CD4-positive, alpha-beta T cell treated with Interferon gamma for 1 hour (primary cell): ENCODE measurements around the gene SSNA1.

Experiments used
- DNase-seq: peaks from one replicate; pipeline ENCODE4 v3.0.0-alpha.2; 2020

The SSNA1 gene

DNA sequence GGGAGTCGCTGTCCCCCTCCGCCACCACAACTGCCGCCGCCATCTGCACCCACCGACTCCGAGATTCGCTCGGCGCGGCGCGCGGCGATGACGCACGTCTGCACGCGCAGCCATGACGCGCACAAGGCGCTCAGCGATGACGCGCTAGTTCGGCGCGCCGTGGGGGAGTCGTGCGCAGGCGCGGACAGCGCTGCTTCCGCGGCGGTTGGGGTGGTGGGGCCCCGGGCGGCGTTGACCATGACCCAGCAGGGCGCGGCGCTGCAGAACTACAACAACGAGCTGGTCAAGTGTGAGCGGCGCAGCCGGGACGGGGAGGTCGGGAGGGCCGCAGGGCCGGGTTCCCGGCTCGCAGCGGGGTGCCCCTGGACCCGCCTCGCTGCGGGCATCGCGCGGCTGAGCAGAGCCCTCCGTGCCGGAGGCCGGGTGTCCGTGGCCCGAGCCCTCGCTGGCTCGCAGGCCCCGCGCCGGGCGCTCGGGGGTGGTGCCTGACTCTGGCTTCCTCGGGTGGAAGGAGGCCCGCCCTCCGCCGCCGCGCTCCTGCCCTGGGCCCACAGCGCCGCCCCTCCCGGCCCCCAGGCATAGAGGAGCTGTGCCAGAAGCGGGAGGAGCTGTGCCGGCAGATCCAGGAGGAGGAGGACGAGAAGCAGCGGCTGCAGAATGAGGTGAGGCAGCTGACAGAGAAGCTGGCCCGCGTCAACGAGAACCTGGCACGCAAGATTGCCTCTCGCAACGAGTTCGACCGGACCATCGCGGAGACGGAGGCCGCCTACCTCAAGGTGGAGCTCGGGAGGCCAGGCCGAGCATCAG is at the start of gene SSNA1, which contains the start of gene ANAPC2:
SSNA1 (plus strand) TSS at position 187 of the 807 bp plus-strand sequence; CDS start at position 238, 51 bp downstream.
ANAPC2 (minus strand) TSS at position 71 of the 807 bp plus-strand sequence; CDS start at position 43, 28 bp downstream.
- peak; percentile 91 for DNase-seq

DNA sequence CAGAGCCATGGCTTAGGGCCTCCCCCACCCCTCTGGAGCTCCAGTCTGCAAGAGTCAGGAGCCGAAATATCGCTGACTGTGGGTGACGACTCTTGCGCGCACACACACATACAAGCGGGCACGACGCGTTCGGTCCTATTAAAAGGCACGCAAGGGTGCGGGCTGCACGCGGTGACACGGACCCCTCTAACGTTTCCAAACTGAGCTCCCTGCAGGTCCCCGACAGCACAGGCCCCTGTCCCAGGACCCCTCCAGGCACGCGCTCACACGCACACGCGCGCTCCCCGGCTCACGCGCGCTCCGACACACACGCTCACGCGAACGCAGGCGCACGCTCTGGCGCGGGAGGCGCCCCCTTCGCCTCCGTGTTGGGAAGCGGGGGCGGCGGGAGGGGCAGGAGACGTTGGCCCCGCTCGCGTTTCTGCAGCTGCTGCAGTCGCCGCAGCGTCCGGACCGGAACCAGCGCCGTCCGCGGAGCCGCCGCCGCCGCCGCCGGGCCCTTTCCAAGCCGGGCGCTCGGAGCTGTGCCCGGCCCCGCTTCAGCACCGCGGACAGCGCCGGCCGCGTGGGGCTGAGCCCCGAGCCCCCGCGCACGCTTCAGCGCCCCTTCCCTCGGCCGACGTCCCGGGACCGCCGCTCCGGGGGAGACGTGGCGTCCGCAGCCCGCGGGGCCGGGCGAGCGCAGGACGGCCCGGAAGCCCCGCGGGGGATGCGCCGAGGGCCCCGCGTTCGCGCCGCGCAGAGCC is 49.6 kb upstream of the SSNA1 start, which contains the start of gene GRIN1:
GRIN1 (plus strand) TSS at position 433 of the 746 bp plus-strand sequence. CDS start 333 bp downstream, outside the sequence.
- no peak for DNase-seq

GRCh38 chr9:137139468-137140150 is 48.9 kb upstream of the SSNA1 start:
- DNase-seq, result no peak

DNA sequence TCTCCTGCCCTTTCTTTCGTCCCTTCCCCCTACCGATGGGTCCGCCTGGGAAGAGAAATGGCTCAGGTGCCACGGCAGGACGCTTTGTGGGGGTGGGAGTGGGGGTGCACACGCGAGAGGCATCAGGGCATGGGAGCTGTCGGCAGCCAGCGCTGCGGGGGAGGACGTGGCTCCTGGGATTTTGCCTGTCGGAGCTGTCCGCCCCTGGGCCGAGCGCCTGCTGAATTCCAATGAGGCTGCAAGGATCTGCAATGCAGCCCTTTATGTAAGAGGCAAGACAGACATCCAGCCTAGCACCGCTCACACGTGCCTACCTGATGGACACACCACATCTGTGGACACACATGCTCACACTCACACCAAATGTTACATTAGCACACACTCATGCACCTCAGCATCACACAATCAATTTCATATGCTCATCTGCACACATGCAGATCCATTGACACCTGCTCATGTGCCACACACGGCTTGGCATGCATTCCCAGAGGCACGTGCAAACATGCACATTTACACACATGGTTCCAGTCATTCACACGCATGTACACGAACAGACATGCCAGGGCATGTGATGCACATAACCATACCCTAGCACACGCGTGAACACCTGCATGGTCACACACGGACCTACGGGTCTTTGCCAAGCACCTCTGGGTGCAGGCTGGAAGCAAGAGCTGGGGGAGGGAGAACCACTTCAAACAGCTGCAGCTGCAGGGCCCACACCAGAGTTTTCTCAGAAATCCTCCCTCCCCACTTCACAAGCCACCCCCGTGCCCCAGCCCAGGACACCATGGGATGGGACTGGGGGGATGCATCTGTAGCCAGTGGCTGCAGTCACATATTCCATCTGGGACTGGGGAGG is 48.1 kb upstream of the SSNA1 start:
- DNase-seq, result no peak

- DNase-seq, result no peak
Observed at GRCh38 chr9:137141050-137141810, 47.2 kb upstream of the SSNA1 start.

DNA sequence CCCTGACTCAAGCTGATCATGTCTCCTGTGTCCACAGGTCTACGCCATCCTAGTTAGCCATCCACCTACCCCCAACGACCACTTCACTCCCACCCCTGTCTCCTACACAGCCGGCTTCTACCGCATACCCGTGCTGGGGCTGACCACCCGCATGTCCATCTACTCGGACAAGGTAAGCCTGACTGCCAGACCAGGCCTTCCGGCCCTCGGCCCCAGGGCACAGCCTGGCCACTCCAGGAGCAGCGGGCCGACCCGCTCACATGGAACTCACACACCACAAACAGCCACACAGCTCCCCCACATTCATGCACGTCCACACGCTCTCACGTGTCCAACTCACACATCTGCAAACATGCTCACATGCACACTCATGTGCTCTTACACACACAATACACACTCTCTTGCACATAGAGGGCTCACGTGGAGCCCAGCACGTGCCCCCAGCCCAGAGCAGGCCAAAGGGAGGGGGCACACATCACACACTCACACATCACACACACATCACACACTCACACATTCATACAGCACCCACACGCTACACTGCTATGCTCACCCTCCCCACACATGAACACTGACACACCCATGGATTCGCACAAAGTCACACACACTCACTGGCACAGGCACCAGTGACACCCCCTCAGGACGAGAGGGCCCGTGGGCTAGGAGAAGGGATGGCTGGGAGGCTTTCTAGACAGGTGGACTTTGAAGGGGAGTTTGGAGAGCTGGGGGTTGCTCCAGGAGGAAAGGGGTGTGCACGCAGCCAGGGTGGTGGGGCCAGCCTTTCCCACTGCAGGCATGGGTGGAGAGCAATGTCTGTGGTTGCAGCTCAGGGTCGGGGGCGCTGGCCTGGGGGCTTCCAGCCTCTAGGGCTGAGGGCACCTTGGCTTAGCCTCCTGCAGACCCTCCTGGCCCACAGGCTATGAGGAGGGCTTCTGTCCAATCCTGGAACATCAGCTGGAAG is 46.2 kb upstream of the SSNA1 start:
- no peak for DNase-seq

DNA sequence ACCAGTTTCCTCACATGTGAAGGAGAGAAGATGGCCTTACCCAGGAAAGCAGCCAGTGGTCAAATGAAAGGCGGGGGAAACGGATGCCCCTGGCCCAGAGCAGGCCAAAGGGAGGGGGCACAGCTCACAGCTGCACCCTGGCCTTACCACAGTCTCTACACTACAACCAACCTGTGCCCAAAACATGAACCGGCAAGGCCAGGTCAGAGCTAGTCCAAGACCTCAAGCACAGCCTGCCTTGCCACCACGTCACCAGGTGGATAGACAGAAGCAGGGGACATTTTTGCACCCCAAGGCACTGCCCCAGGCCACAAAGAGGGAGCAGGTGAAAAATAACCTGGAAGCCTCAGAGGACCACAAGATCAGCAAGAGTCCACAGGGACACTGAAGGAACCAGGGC is 45.0 kb upstream of the SSNA1 start:
- DNase-seq, result no peak

DNA sequence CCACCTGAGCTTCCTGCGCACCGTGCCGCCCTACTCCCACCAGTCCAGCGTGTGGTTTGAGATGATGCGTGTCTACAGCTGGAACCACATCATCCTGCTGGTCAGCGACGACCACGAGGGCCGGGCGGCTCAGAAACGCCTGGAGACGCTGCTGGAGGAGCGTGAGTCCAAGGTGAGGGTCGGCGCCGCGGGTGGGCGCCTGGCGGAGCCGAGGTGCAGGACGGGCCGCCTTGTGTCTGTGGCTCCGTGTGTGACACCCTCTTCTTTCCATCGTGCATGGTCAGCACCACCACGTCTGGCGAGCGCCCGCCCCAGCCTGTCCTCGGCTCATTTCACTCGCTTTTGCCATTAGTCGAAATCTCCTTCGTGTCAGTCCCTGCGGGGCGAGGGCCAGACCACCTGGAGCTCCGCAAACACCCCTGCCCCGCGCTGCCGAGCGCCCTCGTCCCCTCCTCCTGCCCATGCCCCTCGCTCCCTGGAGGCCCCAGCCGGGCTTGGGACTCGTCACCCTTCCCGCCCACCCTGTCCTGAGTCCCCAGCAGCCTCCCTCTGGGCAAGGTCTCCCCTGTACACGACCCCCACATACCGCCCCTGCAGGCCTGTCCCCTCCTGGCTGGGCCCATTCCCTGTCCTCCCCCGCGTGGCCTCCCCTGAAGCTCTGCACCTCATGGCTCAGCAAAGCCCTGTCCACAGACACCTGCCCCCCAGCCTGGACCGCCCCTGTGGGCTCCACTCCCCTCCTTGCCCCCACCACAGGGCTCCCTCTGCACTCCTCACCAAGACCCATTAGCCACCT is 42.5 kb upstream of the SSNA1 start:
- no peak for DNase-seq

- DNase-seq, result no peak
Observed at GRCh38 chr9:137146527-137146918, 42.0 kb upstream of the SSNA1 start.

- DNase-seq, result no peak
Observed at GRCh38 chr9:137147091-137147792, 41.2 kb upstream of the SSNA1 start.

GRCh38 chr9:137147793-137148160 is 40.7 kb upstream of the SSNA1 start:
- no peak for DNase-seq

GRCh38 chr9:137148242-137148641 is 40.2 kb upstream of the SSNA1 start:
- no peak for DNase-seq

- DNase-seq, result no peak
Observed at GRCh38 chr9:137148661-137149060, 39.8 kb upstream of the SSNA1 start.

- no peak for DNase-seq
Observed at GRCh38 chr9:137149363-137149762, 39.1 kb upstream of the SSNA1 start.

DNA sequence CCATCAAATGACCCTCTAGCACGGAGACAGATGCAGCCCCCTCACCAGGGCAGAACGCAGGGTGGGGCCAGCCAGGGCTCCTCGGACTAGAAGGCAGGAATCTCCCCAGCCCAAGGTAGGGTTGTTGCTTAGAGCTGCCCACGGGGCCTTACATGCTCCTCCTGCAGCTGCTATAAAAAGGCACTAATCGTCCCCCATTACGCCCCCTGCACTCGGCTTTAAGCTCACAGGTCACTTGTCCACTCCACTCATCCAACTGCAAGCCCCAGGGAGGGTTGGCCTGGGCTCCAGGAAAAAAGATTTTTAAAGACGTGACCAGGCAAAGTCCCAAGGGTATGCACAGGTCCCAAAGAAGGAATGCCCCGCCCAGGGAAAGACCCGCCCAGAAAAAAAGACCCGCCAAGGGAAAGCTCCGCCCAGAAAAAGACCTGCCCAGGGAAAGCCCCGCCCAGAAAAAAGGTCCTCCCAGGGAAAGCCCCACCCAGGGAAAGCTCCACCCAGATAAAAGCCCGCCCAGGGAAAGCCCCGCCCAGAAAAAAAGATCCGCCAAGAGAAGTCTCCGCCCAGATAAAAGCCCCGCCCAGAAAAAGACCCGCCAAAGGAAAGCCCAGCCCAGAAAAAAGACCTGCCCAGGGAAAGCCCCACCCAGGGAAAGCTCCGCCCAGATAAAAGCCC is 38.4 kb upstream of the SSNA1 start:
- no peak for DNase-seq

GRCh38 chr9:137150617-137151457 is 37.6 kb upstream of the SSNA1 start:
- DNase-seq, result peak; percentile 38

GRCh38 chr9:137152844-137153405 is 35.6 kb upstream of the SSNA1 start:
- no peak for DNase-seq
